PC-9 (cell line): ENCODE results near the gene OR52N4.

Source experiments
- EZH2 ChIP-seq: fragments of 200-600 bp; sonication (generic); IDR thresholded peaks from 2 replicates; pipeline ENCODE4 v1.8.0; 2017; ENCODE audit warnings: antibody characterized with exemption, low read depth
- TF ChIP-seq, protein P1 (sequence below): fragments of 200-600 bp; sonication (generic); conservative IDR thresholded peaks from 2 replicates; pipeline ENCODE4 v1.6.1; 2017; ENCODE audit warnings: mixed run types, antibody characterized with exemption, mild to moderate bottlenecking, moderate library complexity

- TF ChIP-seq, protein P1, sequence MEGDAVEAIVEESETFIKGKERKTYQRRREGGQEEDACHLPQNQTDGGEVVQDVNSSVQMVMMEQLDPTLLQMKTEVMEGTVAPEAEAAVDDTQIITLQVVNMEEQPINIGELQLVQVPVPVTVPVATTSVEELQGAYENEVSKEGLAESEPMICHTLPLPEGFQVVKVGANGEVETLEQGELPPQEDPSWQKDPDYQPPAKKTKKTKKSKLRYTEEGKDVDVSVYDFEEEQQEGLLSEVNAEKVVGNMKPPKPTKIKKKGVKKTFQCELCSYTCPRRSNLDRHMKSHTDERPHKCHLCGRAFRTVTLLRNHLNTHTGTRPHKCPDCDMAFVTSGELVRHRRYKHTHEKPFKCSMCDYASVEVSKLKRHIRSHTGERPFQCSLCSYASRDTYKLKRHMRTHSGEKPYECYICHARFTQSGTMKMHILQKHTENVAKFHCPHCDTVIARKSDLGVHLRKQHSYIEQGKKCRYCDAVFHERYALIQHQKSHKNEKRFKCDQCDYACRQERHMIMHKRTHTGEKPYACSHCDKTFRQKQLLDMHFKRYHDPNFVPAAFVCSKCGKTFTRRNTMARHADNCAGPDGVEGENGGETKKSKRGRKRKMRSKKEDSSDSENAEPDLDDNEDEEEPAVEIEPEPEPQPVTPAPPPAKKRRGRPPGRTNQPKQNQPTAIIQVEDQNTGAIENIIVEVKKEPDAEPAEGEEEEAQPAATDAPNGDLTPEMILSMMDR = no peak
- no peak for TF ChIP-seq EZH2
These were observed 15.6 kb upstream of the OR52N4 start for GRCh38 chr11:5738431-5738830.
